Renal cortex interstitium (tissue), 15 donors: ENCODE results near the gene SHLD1. TPM values are rescaled to one million over a fixed set of nuclear protein-coding genes. Genes with fewer than 3 reads are reported as not detected.
"Not testable (repeated sequence)": the region's sequence is repeated elsewhere in the genome, so short reads cannot be mapped to it uniquely, and the experiment has no call there.

ENCODE experiments used
- DNase-seq, 11 donors: peaks; one replicate each; pipeline ENCODE4 v3.0.0-alpha.2; 2013; ENCODE audit warnings: low read depth in 9 of 11, low spot score in 4 of 11; ENCODE audit errors: extremely low read depth in 1 of 11
- long read RNA-seq, 16 experiments: transcript quantifications; one replicate each; lab custom pipeline, GENCODE V29; 2026
- polyA plus RNA-seq, 3 donors: library from polyadenylated mRNA; unstranded; fragments of 120-200 nt; gene quantifications; one replicate each; pipeline ENCODE4 v1.2.1, GENCODE V29; 2013; ENCODE audit not compliant: insufficient read length in 3 of 3

Gene SHLD1
- polyA plus RNA-seq: 10 to 100 TPM in 1 of 3 donors, 1 to 10 TPM in 2; 9.0 to 10.0 (median 9.4) TPM
- long read RNA-seq, donor 1, partial matches to known transcripts: 0 of 4 reads
- long read RNA-seq, donor 1, other reads (novel, unspliced or antisense): 0 of 4 reads
- long read RNA-seq, donor 2, transcript SHLD1-201 (3 exons, 1,154 nt): major isoform, 9 of 10 reads
- long read RNA-seq, donor 2, partial matches to known transcripts: 0 of 10 reads
- long read RNA-seq, donor 2, other reads (novel, unspliced or antisense): 0 of 10 reads
- long read RNA-seq, donor 3, transcript SHLD1-201 (3 exons, 1,154 nt): major isoform, 14 of 16 reads
- long read RNA-seq, donor 3, partial matches to known transcripts: 0 of 16 reads
- long read RNA-seq, donor 3, other reads (novel, unspliced or antisense): 0 of 16 reads
- long read RNA-seq, donor 4, partial matches to known transcripts: 0 of 2 reads
- long read RNA-seq, donor 4, other reads (novel, unspliced or antisense): 0 of 2 reads
- long read RNA-seq, donor 5, transcript SHLD1-201 (3 exons, 1,154 nt): major isoform, 7 of 8 reads
- long read RNA-seq, donor 5, partial matches to known transcripts: 0 of 8 reads
- long read RNA-seq, donor 5, other reads (novel, unspliced or antisense): 0 of 8 reads
- long read RNA-seq, donor 6, partial matches to known transcripts: 0 of 2 reads
- long read RNA-seq, donor 6, other reads (novel, unspliced or antisense): 0 of 2 reads
- long read RNA-seq, donor 7, transcript SHLD1-201 (3 exons, 1,154 nt): major isoform, 6 of 7 reads
- long read RNA-seq, donor 7, partial matches to known transcripts: 0 of 7 reads
- long read RNA-seq, donor 7, other reads (novel, unspliced or antisense): 0 of 7 reads
- long read RNA-seq, donor 8, transcript SHLD1-201 (3 exons, 1,154 nt): major isoform, 11 of 12 reads
- long read RNA-seq, donor 8, partial matches to known transcripts: 0 of 12 reads
- long read RNA-seq, donor 8, other reads (novel, unspliced or antisense): 0 of 12 reads
- long read RNA-seq, donor 9, partial matches to known transcripts: 0 of 4 reads
- long read RNA-seq, donor 9, other reads (novel, unspliced or antisense): 0 of 4 reads
- long read RNA-seq, donor 10, transcript SHLD1-201 (3 exons, 1,154 nt): major isoform, 7 of 10 reads
- long read RNA-seq, donor 10, partial matches to known transcripts: 0 of 10 reads
- long read RNA-seq, donor 10, other reads (novel, unspliced or antisense): 0 of 10 reads
- long read RNA-seq, donor 11, partial matches to known transcripts: 0 of 5 reads
- long read RNA-seq, donor 11, other reads (novel, unspliced or antisense): 0 of 5 reads
- long read RNA-seq, donor 12: 0 reads
- long read RNA-seq, donor 13, transcript SHLD1-201 (3 exons, 1,154 nt): major isoform, 14 of 16 reads
- long read RNA-seq, donor 13, partial matches to known transcripts: 0 of 16 reads
- long read RNA-seq, donor 13, other reads (novel, unspliced or antisense): 0 of 16 reads
- long read RNA-seq, donor 14, partial matches to known transcripts: 0 of 5 reads
- long read RNA-seq, donor 14, other reads (novel, unspliced or antisense): 0 of 5 reads
- long read RNA-seq, donor 15, partial matches to known transcripts: 0 of 2 reads
- long read RNA-seq, donor 15, other reads (novel, unspliced or antisense): 0 of 2 reads
- long read RNA-seq, donor 16, transcript SHLD1-201 (3 exons, 1,154 nt): major isoform, 9 of 74 reads
- long read RNA-seq, donor 16, partial matches to known transcripts: 58 of 74 reads
- long read RNA-seq, donor 16, other reads (novel, unspliced or antisense): 7 of 74 reads

- DNase-seq: peak; percentile 63 to 91 (median 79)
Observed at GRCh38 chr20:5749952-5750779, at the start of gene SHLD1. Gene SHLD1, plus strand, starts transcription at chr20:5750401. Its CDS starts 22,465 bp downstream, at chr20:5772866.

GRCh38 chr20:5702339-5702738 is 47.9 kb upstream of the SHLD1 start:
- DNase-seq: not testable (repeated sequence)

GRCh38 chr20:5703681-5704101 is 46.5 kb upstream of the SHLD1 start:
- DNase-seq: peak in 5 of 11 donors; percentile 13 to 43 (median 35)

- no peak for DNase-seq
Observed at GRCh38 chr20:5705827-5706226, 44.4 kb upstream of the SHLD1 start.

GRCh38 chr20:5706797-5707196 is 43.4 kb upstream of the SHLD1 start:
- DNase-seq: no peak

GRCh38 chr20:5710551-5710950 is 39.6 kb upstream of the SHLD1 start:
- DNase-seq: no peak

GRCh38 chr20:5714261-5715041 is 35.8 kb upstream of the SHLD1 start:
- peak in 8 of 11 donors; percentile 22 to 68 (median 48) for DNase-seq

GRCh38 chr20:5715071-5715841 is 34.9 kb upstream of the SHLD1 start:
- no peak for DNase-seq

- no peak for DNase-seq
Observed at GRCh38 chr20:5716953-5717352, 33.2 kb upstream of the SHLD1 start.

- DNase-seq: no peak
Observed at GRCh38 chr20:5718896-5719595, 31.2 kb upstream of the SHLD1 start.

GRCh38 chr20:5719861-5720403 is 30.3 kb upstream of the SHLD1 start:
- no peak for DNase-seq

GRCh38 chr20:5720696-5721095 is 29.5 kb upstream of the SHLD1 start:
- DNase-seq: no peak

GRCh38 chr20:5721356-5721755 is 28.8 kb upstream of the SHLD1 start:
- not testable (repeated sequence) for DNase-seq

- DNase-seq: no peak
Observed at GRCh38 chr20:5722927-5723326, 27.3 kb upstream of the SHLD1 start.

GRCh38 chr20:5725183-5725463 is 25.1 kb upstream of the SHLD1 start:
- DNase-seq: not testable (repeated sequence)
